Endothelial cell of umbilical vein (primary cell): ENCODE results near the gene NPTX1. TPM values are rescaled to one million over a fixed set of nuclear protein-coding genes. Genes with fewer than 3 reads are reported as not detected.

ENCODE experiments used
- BruUV-seq: library from RNA; stranded (reverse); fragments of 400-500 nt; replicated peaks from 2 replicates; lab custom pipeline; 2021; lab: Mats Ljungman, UMichigan
- CTCF ChIA-PET: fragments of 300-600, 350-600 bp; sonication (Branson Sonifier 250); formaldehyde crosslinking; loops from one replicate; lab custom pipeline; 2021; ENCODE audit warnings: antibody characterized with exemption, inconsistent platforms; lab: Charles Lee
- POLR2A ChIA-PET: fragments of 300-600, 350-600 bp; sonication (Branson Sonifier 250); formaldehyde crosslinking; loops from one replicate; lab custom pipeline; 2021; ENCODE audit warnings: antibody characterized with exemption, inconsistent platforms; lab: Charles Lee
- DNase-seq: peaks from one replicate; pipeline ENCODE4 v3.0.0-alpha.2; 2011; ENCODE audit warnings: low read depth, low spot score
- FAIRE-seq: peaks from 2 replicates; lab custom pipeline; 2011; peaks lifted over from hg19 to GRCh38; lab: Jason Lieb, UNC
- H2AFZ ChIP-seq: 2 replicates; pipeline ENCODE4 v1.6.0; 2012; ENCODE audit warnings: low read depth, low read length, control low read depth, inconsistent platforms
- H3K27ac ChIP-seq: 2 replicates; pipeline ENCODE4 v1.5.1; 2011; ENCODE audit warnings: low read depth, mild to moderate bottlenecking, control low read depth, low read length, moderate library complexity; ENCODE audit not compliant: insufficient read depth
- H3K27me3 ChIP-seq, 2 experiments: 2 replicates each; pipeline versions ENCODE4 v1.6.0 to v1.6.1; 2011; ENCODE audit warnings: low read length in 2 of 2, mixed read lengths in 1 of 2; ENCODE audit not compliant: control insufficient read depth in 2 of 2, insufficient read depth in 2 of 2
- H3K36me3 ChIP-seq, 2 experiments: 2 replicates in 1 of 2; 3 replicates in 1 of 2; pipeline ENCODE4 v1.5.1; 2011; ENCODE audit warnings: low read length in 2 of 2, mild to moderate bottlenecking in 1 of 2, moderate library complexity in 1 of 2; ENCODE audit not compliant: control insufficient read depth in 2 of 2, insufficient read depth in 2 of 2; ENCODE audit errors: extremely low read depth in 1 of 2
- H3K4me1 ChIP-seq: 3 replicates; pipeline ENCODE4 v1.5.1; 2011; ENCODE audit warnings: mild to moderate bottlenecking, low read length; ENCODE audit not compliant: control insufficient read depth, insufficient read depth; ENCODE audit errors: extremely low read depth
- H3K4me2 ChIP-seq: 2 replicates; pipeline ENCODE4 v1.6.1; 2011; ENCODE audit warnings: low read length, control low read depth, mixed read lengths; ENCODE audit not compliant: insufficient read depth
- H3K4me3 ChIP-seq, 3 experiments: fragments of 200-600 bp in 1 of 3; sonication (generic), shearing (Covaris generic) in 1 of 3; replicated peaks in 1 of 3; 2 replicates each; pipeline ENCODE4 v1.5.1; 2011 to 2016; ENCODE audit warnings: control low read depth in 3 of 3, low read length in 3 of 3, mild to moderate bottlenecking in 2 of 3, inconsistent platforms in 1 of 3, low read depth in 1 of 3, moderate library complexity in 1 of 3; ENCODE audit not compliant: insufficient read depth in 1 of 3
- H3K79me2 ChIP-seq: 2 replicates; pipeline ENCODE4 v1.6.0; 2012; ENCODE audit warnings: low read length, inconsistent platforms; ENCODE audit not compliant: control insufficient read depth, insufficient read depth
- H3K9ac ChIP-seq: replicated peaks from 2 replicates; pipeline ENCODE3; 2011; ENCODE audit warnings: low read length, control low read depth; ENCODE audit not compliant: insufficient read depth; ENCODE audit errors: extremely low read depth
- H3K9me1 ChIP-seq: replicated peaks from 3 replicates; pipeline ENCODE4 v1.6.0; 2011; ENCODE audit warnings: mild to moderate bottlenecking, low read length; ENCODE audit not compliant: control insufficient read depth, insufficient read depth; ENCODE audit errors: extremely low read depth
- H3K9me3 ChIP-seq: replicated peaks from 2 replicates; pipeline ENCODE4 v1.5.1; 2012; ENCODE audit warnings: low read length, inconsistent platforms; ENCODE audit not compliant: control insufficient read depth, insufficient read depth
- H4K20me1 ChIP-seq: replicated peaks from 2 replicates; pipeline ENCODE3; 2011; ENCODE audit warnings: mild to moderate bottlenecking, low read length; ENCODE audit not compliant: control insufficient read depth, insufficient read depth; ENCODE audit errors: extremely low read depth
- EZH2 ChIP-seq: IDR thresholded peaks from 2 replicates; pipeline ENCODE4 v1.6.1; 2012; ENCODE audit warnings: borderline replicate concordance, low read depth, mild to moderate bottlenecking, moderate library complexity, low read length, inconsistent platforms; ENCODE audit not compliant: severe bottlenecking
- FOS ChIP-seq: IDR thresholded peaks from 2 replicates; pipeline ENCODE4 v1.6.1; 2011; ENCODE audit warnings: mild to moderate bottlenecking, low read length, moderate library complexity, borderline replicate concordance; ENCODE audit not compliant: insufficient read depth
- GATA2 ChIP-seq: IDR thresholded peaks from 2 replicates; pipeline ENCODE4 v1.7.0; 2011; ENCODE audit warnings: low read depth, mild to moderate bottlenecking, moderate library complexity, mixed read lengths, low read length; ENCODE audit not compliant: insufficient read length, insufficient read depth
- JUN ChIP-seq: IDR thresholded peaks from 2 replicates; pipeline ENCODE4 v1.6.1; 2011; ENCODE audit warnings: borderline replicate concordance, low read depth; ENCODE audit not compliant: insufficient read length, insufficient read depth
- MYC ChIP-seq: IDR thresholded peaks from one replicate; pipeline ENCODE4 v1.6.1; 2011; ENCODE audit warnings: mild to moderate bottlenecking, low read depth, low read length
- dilution Hi-C: fragments of 300-500 bp; cut with MboI; formaldehyde crosslinking; loops from one replicate; pipeline ENCODE4 v1.15.0; 2019; ENCODE audit warnings: low sequenced_read_pairs; ENCODE audit not compliant: extremely low pct_ligation_motif_present
- intact Hi-C: fragments of 100-400 bp; cut with micrococcal nuclease; formaldehyde crosslinking; loops from one replicate; pipeline ENCODE4 v1.10.0; 2022
- polyA plus RNA-seq, 4 experiments: library from polyadenylated mRNA; depleted of rRNA in 3 of 4; stranded (reverse) in 3 of 4; unstranded in 1 of 4; fragments of >200 nt; gene quantifications; 2 replicates each; pipeline versions ENCODE4 v1.2.1 to v1.2.3, GENCODE V29; 2011 to 2012; ENCODE audit warnings: missing spikeins in 1 of 4
- total RNA-seq: library from RNA; stranded (reverse); gene quantifications from 2 replicates; pipeline ENCODE4 v1.2.3, GENCODE V29; 2021
- TF ChIP-seq, protein P1 (sequence below), 2 donors: IDR thresholded peaks; 1 replicate in 1 of 2; 2 replicates in 1 of 2; pipeline ENCODE4 v1.5.1; 2011; ENCODE audit warnings: low read length in 2 of 2, mild to moderate bottlenecking in 2 of 2, moderate library complexity in 2 of 2, control low read depth in 1 of 2, inconsistent platforms in 1 of 2, low read depth in 1 of 2; ENCODE audit not compliant: insufficient read depth in 1 of 2; ENCODE audit errors: extremely low read depth in 1 of 2

The NPTX1 gene
- total and polyA plus RNA-seq, 2 donors (not counting 3 experiments of a cell fraction or from before 2014, with no cell fraction given), result 0.03 TPM; not detected in 1

DNA sequence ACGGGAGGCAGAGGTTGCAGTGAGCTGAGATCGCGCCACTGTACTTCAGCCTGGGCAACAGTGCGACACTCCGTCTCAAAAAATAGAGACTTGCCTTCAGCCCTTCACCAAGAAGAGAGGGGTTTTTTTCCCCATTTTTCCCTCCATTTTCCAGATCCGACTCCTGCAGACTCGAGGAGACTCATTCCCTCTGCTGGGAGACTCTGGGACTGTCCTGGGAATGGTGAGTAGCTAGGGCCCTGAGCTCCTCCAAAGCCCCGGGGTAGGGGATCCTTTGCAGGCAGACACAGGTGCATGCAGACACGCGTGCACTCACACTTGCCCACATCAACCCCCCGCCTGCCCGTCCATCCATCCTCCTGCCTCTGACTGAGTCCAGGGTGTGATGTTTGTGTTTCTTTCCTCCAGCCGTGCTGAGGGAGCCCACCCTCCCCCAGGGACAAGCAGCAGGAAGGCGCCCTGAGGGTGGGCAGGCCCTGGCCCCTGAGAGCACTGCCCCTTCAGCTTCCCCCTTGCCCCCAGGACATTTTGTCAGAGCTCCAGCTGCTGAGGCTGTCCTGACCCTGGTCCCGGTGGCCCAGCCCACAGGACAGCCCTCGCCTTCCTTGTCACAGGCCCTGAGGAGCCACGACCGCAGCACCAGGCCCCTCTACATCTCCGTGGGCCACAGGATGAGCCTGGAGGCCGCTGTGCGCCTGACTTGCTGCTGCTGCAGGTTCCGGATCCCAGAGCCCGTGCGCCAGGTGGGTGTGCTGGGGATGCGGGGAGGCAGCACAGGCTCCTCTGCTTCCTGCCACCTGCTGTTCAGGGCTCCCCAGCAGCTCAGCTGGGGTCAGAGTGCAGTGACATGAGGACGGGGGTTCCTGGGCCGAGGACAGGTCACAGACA is 51.3 kb downstream of the NPTX1 start:
- Histone ChIP-seq H3K27me3 (no peaks in the 10 kb centered on the region), H3K9me3 (no peaks in the 10 kb centered on the region), H3K4me2 (no peak overlapping the region), H3K79me2 (no peaks in the 10 kb centered on the region), H3K27ac (no peak overlapping the region), H3K4me1 (no peaks in the 10 kb centered on the region), H3K9ac (no peak overlapping the region), H4K20me1 (no peaks in the 10 kb centered on the region), H3K4me3 (no peak overlapping the region), H3K36me3 (no peaks in the 10 kb centered on the region), H2AFZ (no peak overlapping the region), H3K9me1 (no peaks in the 10 kb centered on the region)
- CTCF ChIA-PET, result interaction anchor here (1.0 to 5.3 kb wide), 8 partner anchors 9 to 564 kb away, joined by 4 to 66 read pairs (median 28); no protein-coding TSS in a partner anchor
- dilution Hi-C loops (no loop called here), intact Hi-C loops (loop anchor here (10.0 kb wide), 1 partner anchor 340 kb away; no protein-coding TSS in a partner anchor)
- TF ChIP-seq MYC (no peak), FOS (no peak), JUN (no peak), GATA2 (no peak), EZH2 (no peak)
- TF ChIP-seq, protein P1, sequence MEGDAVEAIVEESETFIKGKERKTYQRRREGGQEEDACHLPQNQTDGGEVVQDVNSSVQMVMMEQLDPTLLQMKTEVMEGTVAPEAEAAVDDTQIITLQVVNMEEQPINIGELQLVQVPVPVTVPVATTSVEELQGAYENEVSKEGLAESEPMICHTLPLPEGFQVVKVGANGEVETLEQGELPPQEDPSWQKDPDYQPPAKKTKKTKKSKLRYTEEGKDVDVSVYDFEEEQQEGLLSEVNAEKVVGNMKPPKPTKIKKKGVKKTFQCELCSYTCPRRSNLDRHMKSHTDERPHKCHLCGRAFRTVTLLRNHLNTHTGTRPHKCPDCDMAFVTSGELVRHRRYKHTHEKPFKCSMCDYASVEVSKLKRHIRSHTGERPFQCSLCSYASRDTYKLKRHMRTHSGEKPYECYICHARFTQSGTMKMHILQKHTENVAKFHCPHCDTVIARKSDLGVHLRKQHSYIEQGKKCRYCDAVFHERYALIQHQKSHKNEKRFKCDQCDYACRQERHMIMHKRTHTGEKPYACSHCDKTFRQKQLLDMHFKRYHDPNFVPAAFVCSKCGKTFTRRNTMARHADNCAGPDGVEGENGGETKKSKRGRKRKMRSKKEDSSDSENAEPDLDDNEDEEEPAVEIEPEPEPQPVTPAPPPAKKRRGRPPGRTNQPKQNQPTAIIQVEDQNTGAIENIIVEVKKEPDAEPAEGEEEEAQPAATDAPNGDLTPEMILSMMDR (IDR thresholded peaks at IDR 0.05; ENCODE audit: extremely low read depth in 1 of 2, insufficient read depth in 1 of 2, low read depth in 1 of 2, low read length in 2 of 2), result no peak
- FAIRE-seq (no peak), DNase-seq (no peak)
- no TSS peak for BruUV-seq
- POLR2A ChIA-PET, result no interaction called here
